CD4-positive, CD25-positive, alpha-beta regulatory T cell (primary cell): Measurements from ENCODE around the gene CCDC157. TPM values are rescaled to one million over a fixed set of nuclear protein-coding genes. Genes with fewer than 3 reads are reported as not detected.

Source experiments
- ATAC-seq, 2 donors: fragments of 150-1000 bp; cut with Tn5 transposase; one replicate each; pipeline ENCODE4 v1.10.0; 2021; ENCODE audit warnings: low read depth in 2 of 2, moderate number of reproducible peaks in 2 of 2, moderate library complexity in 1 of 2
- DNase-seq, 3 donors: peaks; one replicate each; pipeline versions ENCODE4 v3.0.0 to v3.0.0-alpha.2; 2012 to 2022; ENCODE audit warnings: mixed read lengths in 1 of 3
- H3K27ac ChIP-seq: one replicate; pipeline ENCODE4 v1.7.0; 2013; ENCODE audit warnings: mild to moderate bottlenecking, low read length; ENCODE audit not compliant: insufficient read depth, poor library complexity, severe bottlenecking
- H3K27me3 ChIP-seq: one replicate; pipeline ENCODE4 v1.7.0; 2013; ENCODE audit warnings: low read length; ENCODE audit not compliant: control insufficient read depth, insufficient read depth
- H3K36me3 ChIP-seq: one replicate; pipeline ENCODE4 v1.7.0; 2013; ENCODE audit warnings: mild to moderate bottlenecking, low read length, moderate library complexity; ENCODE audit not compliant: control insufficient read depth, insufficient read depth
- H3K4me1 ChIP-seq: 2 replicates; pipeline ENCODE4 v1.7.0; 2013; ENCODE audit warnings: mild to moderate bottlenecking, low read length; ENCODE audit not compliant: insufficient read depth, control insufficient read depth, poor library complexity, severe bottlenecking
- H3K4me3 ChIP-seq: one replicate; pipeline ENCODE4 v1.7.0; 2013; ENCODE audit warnings: low read depth, mild to moderate bottlenecking, low read length, moderate library complexity
- H3K9me3 ChIP-seq, 2 experiments: 1 replicate in 1 of 2; 2 replicates in 1 of 2; pipeline ENCODE4 v1.7.0; 2013; ENCODE audit warnings: low read length in 2 of 2, mild to moderate bottlenecking in 1 of 2, moderate library complexity in 1 of 2; ENCODE audit not compliant: control insufficient read depth in 2 of 2
- H3K27ac Mint-ChIP-seq, 3 donors: one replicate each; pipeline ENCODE4 v1.8.0; 2020 to 2022; ENCODE audit warnings: mild to moderate bottlenecking in 3 of 3, mixed read lengths in 3 of 3, moderate library complexity in 2 of 3
- H3K27me3 Mint-ChIP-seq: one replicate; pipeline ENCODE4 v1.8.0; 2022; ENCODE audit warnings: mild to moderate bottlenecking, mixed read lengths
- H3K36me3 Mint-ChIP-seq: one replicate; pipeline ENCODE4 v1.8.0; 2020; ENCODE audit warnings: mixed read lengths
- H3K4me1 Mint-ChIP-seq, 4 donors: one replicate each; pipeline ENCODE4 v1.8.0; 2020 to 2022; ENCODE audit warnings: mixed read lengths in 4 of 4, mild to moderate bottlenecking in 1 of 4
- H3K4me3 Mint-ChIP-seq, 4 donors: one replicate each; pipeline ENCODE4 v1.8.0; 2020 to 2022; ENCODE audit warnings: mild to moderate bottlenecking in 4 of 4, mixed read lengths in 4 of 4, moderate library complexity in 3 of 4
- H3K9me3 Mint-ChIP-seq, 7 donors: one replicate each; pipeline ENCODE4 v1.8.0; 2020 to 2022; ENCODE audit warnings: mixed read lengths in 7 of 7, mild to moderate bottlenecking in 3 of 7, moderate library complexity in 2 of 7
- polyA plus RNA-seq, 4 donors: library from polyadenylated mRNA; unstranded; fragments of 300-500 nt; fragmentation: Illumina TruSeq; gene quantifications; one replicate each; pipeline ENCODE4 v1.2.3, GENCODE V29; 2021
- total RNA-seq: library from RNA; stranded (reverse); gene quantifications from one replicate; pipeline ENCODE4 v1.2.3, GENCODE V29; 2022

Gene CCDC157
- total and polyA plus RNA-seq, 5 donors from 2014 or later: 1.3 to 7.1 (median 2.0) TPM

DNA sequence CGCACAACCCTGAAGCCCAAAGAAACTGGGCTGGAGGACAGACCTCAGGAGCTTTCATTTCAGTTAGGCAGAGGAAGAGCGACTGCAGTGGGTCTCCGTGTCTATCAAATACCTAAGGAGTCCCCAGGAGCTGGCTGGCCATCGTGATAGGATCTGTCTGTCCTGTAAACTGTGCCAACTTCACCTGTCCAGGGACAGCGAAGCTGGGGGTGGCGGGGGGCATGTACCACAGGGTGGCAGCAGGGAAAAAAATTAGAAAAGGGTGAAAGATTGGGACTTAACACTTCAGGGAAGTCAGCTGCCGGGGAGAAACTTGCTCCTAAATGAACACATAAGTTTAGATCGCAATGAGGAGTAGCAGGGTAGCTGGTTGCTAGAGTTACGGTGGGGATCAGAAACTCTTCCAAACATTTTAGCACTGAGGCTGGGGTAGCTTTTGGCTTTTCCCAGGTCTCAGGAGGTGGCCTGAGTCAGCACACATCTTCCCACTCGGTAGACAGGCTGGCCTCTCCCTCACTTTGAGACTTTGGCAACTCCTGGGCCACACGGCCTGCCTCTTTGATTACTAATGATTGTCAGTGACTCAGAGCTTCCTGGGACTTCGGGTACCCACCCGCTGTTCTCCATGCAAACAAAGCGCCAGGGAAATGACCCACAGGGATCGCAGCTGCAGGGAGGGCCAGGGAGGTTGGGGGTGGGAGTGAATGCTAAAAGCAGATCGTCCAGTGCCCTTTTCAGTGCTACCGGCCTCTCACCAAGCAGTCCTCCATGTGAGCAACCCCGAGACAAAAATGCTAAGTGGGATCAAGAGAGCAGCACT, 65.9 kb downstream of the CCDC157 start:
- ATAC-seq (no peak), DNase-seq (no peak)
- Histone ChIP-seq H3K27me3 (no peaks in the 10 kb centered on the region), H3K4me1 (peaks cover 46% of the 10 kb centered on the region), H3K4me3 (peak overlapping the region; percentile 69), H3K27ac (peak overlapping the region; percentile 95), H3K36me3 (peaks cover 4% of the 10 kb centered on the region), H3K9me3 (no peaks in the 10 kb centered on the region)
- peaks cover 15 to 59% (median 37%) of the 10 kb centered on the region in 4 donors for H3K4me1 Mint-ChIP-seq
- peak overlapping the region; percentile 95 to 99 (median 99) for H3K4me3 Mint-ChIP-seq
- H3K27me3 Mint-ChIP-seq: no peaks in the 10 kb centered on the region
- peaks cover 16% of the 10 kb centered on the region for H3K36me3 Mint-ChIP-seq
- H3K27ac Mint-ChIP-seq: peak overlapping the region; percentile 94 to 99 (median 99)
- H3K9me3 Mint-ChIP-seq: no peaks in the 10 kb centered on the region

DNA sequence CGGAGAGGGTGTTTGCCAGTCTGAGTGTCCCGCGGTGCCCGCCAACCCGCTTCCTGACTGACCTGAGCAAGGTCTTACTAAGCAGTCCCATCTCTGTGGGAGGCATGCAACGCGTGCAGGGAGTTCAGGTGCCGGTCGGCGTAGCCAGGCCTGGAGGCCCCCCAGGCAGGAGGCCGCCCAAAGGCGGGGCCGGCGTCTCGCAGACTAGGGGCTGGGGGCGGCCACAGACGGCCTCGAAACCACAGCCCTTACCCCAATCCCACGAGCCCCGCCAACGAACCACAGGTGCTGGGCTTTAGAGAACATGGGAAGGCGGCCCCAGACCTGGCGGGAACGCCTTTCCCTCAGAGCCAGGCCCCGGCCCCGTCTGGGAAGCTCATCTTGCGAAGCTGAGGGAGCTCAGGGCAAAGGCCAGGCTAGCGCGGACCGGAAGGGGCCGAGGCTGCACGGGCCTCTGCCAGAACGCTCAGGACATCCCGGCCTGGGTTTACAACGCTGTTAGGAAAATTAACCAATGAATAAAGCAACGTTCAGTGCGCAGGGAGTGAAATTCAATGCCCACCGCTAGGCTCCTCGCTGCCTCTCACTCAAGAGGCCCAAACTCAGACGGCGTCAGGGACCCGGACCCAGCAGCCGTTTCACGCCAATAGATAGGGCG, 66.6 kb downstream of the CCDC157 start:
- Mint-ChIP-seq H3K27me3 (no peaks in the 10 kb centered on the region), H3K9me3 (no peaks in the 10 kb centered on the region), H3K4me3 (peak overlapping the region; percentile 95 to 99 (median 99)), H3K27ac (peak overlapping the region; percentile 99), H3K36me3 (peaks cover 9% of the 10 kb centered on the region), H3K4me1 (peaks cover 15 to 60% (median 38%) of the 10 kb centered on the region in 4 donors)
- Histone ChIP-seq H3K4me3 (peak overlapping the region; percentile 83), H3K27me3 (no peaks in the 10 kb centered on the region), H3K9me3 (no peaks in the 10 kb centered on the region), H3K4me1 (peaks cover 46% of the 10 kb centered on the region), H3K27ac (peak overlapping the region; percentile 95), H3K36me3 (peaks cover 5% of the 10 kb centered on the region)
- ATAC-seq: no peak
- DNase-seq: peak in 1 of 3 donors; percentile 55

DNA sequence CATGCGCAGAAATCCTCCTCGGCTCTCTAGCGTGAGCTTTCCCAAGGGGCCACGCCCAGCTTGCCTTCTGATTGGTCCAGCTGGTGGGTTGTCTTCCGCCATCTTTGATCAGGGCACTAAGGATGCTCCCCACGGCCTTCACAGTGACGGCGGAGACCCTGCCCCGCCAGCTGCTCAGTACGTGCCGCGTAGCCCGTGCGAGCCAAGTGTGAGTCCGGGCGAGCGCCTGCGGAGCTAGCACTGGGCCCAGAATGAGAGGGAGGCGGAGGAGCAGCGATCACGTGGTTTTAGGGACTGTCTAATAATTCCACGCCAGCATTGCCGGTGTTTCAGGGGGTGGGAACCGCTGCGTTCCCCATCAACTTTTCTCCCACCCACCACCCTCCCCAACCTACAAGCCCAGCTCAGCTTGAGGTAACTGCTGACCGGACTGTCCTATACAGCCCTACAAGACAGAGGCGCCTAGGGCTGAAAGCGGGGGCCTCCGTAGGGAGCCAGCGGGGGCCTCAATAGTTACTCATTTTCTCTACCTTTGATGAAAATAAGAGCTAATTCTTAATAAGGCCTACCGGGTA, 67.2 kb downstream of the CCDC157 start:
- no peaks in the 10 kb centered on the region for H3K27me3 ChIP-seq
- Mint-ChIP-seq H3K4me3 (peak overlapping the region; percentile 95 to 99 (median 99)), H3K4me1 (peaks cover 15 to 60% (median 38%) of the 10 kb centered on the region in 4 donors), H3K27me3 (no peaks in the 10 kb centered on the region), H3K9me3 (no peaks in the 10 kb centered on the region), H3K36me3 (peaks cover 9% of the 10 kb centered on the region), H3K27ac (peak overlapping the region; percentile 99)
- ATAC-seq (peak; percentile 93 to 95), DNase-seq (peak; percentile 96 to 100 (median 98))
- peaks cover 46% of the 10 kb centered on the region for H3K4me1 ChIP-seq
- no peaks in the 10 kb centered on the region for H3K9me3 ChIP-seq
- peak overlapping the region; percentile 83 for H3K4me3 ChIP-seq
- H3K36me3 ChIP-seq: peaks cover 7% of the 10 kb centered on the region
- H3K27ac ChIP-seq: peak overlapping the region; percentile 95

DNA sequence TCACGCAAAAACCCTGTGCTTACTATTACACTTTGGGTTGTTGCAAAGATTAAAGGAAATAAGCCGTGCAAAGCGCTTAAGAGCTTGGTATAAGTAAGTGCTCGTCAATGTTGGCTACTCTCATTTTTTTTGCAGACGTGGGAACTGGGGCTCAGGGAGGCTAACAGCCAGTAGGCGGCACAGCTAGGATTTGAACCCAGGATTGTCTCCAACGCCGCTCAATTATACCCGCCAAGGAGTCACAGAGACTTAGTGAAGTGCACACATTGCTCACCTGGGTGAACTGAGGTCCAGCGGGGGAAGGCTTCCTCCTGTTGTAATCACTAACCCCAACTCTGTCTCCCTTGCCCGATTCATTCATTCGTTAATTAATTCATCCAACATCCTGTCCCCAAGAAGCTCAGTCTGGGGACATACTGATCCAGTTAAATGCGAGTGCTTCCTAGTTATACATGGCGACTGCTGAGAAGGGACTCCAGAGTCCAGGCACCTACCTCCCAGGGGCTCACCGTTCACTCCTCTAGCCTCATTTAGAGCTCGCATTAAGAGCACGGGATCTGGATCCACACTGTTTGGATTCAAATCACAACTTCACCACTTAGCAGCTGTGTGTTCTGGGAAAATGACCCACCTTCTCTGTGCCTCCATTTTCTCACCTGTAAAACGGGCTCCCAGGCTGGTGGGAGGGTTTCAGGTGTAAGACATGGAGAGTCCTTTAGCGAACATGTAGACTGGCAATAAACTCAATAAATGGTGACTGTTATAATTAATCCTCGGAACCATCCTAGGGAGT, 67.9 kb downstream of the CCDC157 start:
- Mint-ChIP-seq H3K36me3 (peaks cover 9% of the 10 kb centered on the region), H3K27me3 (no peaks in the 10 kb centered on the region), H3K27ac (peak overlapping the region in 2 of 3 donors; percentile 99), H3K9me3 (no peaks in the 10 kb centered on the region), H3K4me3 (peak overlapping the region; percentile 95 to 99 (median 99)), H3K4me1 (peaks cover 15 to 60% (median 38%) of the 10 kb centered on the region in 4 donors)
- no peak for ATAC-seq
- H3K27me3 ChIP-seq: no peaks in the 10 kb centered on the region
- peaks cover 46% of the 10 kb centered on the region for H3K4me1 ChIP-seq
- no peak for DNase-seq
- H3K36me3 ChIP-seq: peaks cover 7% of the 10 kb centered on the region
- H3K27ac ChIP-seq: peak overlapping the region; percentile 95
- no peaks in the 10 kb centered on the region for H3K9me3 ChIP-seq
- H3K4me3 ChIP-seq: peak overlapping the region; percentile 83

DNA sequence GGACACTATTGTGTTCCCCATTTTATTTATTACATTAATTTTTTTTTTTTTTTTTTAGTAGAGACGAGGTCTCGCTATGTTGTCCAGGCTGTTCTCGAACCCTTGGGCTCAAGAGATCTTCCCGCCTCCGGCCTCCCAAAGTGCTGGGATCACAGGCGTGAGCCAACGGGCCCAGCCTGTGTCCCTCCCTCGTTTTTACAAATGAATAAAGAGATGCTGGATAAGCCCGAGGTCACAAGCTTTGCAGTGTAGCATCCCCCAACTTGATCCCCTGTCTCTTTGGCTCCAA, 68.5 kb downstream of the CCDC157 start:
- peaks cover 15 to 63% (median 38%) of the 10 kb centered on the region in 4 donors for H3K4me1 Mint-ChIP-seq

DNA sequence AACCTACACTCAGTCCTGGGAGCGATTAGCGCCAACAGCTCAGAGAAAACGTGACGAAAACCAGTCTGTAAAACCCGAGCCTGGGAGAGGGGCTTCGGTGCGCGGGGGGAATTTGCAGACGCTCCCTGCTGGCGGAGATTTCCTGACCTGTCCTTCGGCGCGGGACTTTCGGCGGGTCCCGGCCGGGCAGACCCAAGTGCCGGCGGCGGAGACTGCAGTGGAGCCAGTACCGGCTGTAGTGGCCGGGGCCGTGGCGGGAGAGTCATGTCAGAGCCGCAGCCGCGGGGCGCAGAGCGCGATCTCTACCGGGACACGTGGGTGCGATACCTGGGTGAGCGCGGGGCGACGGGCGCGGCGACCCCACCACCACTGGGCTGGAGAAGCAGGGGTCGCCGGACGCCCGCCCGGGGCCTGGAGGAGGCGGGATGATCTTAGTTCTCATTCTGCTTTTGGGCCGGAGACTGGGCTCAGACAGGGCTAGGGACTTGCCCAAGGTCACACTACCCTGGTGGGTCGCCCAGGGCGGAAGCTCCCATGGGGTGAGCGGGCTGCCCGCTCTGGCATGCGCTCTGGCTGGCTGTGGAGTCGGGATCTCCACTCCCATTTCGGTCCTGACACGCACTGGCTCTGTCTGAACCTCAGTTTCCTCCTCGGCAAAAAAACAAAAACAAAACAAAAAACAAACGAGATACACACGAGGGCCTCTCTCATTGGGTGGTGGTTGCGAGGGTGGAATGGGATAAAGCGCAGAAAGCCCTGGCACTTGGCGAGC, 69.0 kb downstream of the CCDC157 start, which contains the start of gene MTFP1:
Gene MTFP1, plus strand, starts transcription at position 153 of the 772 bp plus-strand sequence. Its CDS starts 112 bp downstream, at position 265.
- no peaks in the 10 kb centered on the region for H3K27me3 ChIP-seq
- peak within 1 kb of the TSS; percentile 95 for H3K27ac ChIP-seq
- peak within 1 kb of the TSS; percentile 96 to 99 (median 99) for H3K4me3 Mint-ChIP-seq
- H3K27me3 Mint-ChIP-seq: no peaks in the 10 kb centered on the region
- ATAC-seq (no peak), DNase-seq (peak in 2 of 3 donors; percentile 33 to 65)
- peaks cover 46% of the 10 kb centered on the region for H3K4me1 ChIP-seq
- no peaks in the 10 kb centered on the region for H3K9me3 ChIP-seq
- H3K9me3 Mint-ChIP-seq: no peaks in the 10 kb centered on the region
- peaks cover 8% of the 10 kb centered on the region for H3K36me3 Mint-ChIP-seq
- peaks cover 7% of the 10 kb centered on the region for H3K36me3 ChIP-seq
- H3K27ac Mint-ChIP-seq: peak within 1 kb of the TSS; percentile 91 to 99 (median 99)
- peak within 1 kb of the TSS; percentile 83 for H3K4me3 ChIP-seq
- H3K4me1 Mint-ChIP-seq: peaks cover 11 to 63% (median 35%) of the 10 kb centered on the region in 4 donors

More for the DNA sequence above, 68.5 kb downstream of the CCDC157 start:
- Mint-ChIP-seq H3K27me3 (no peaks in the 10 kb centered on the region), H3K36me3 (peaks cover 13% of the 10 kb centered on the region), H3K27ac (peak overlapping the region; percentile 66 to 99 (median 98)), H3K9me3 (no peaks in the 10 kb centered on the region), H3K4me3 (peak overlapping the region; percentile 91 to 99 (median 95))
- Histone ChIP-seq H3K27me3 (no peaks in the 10 kb centered on the region), H3K4me1 (peaks cover 46% of the 10 kb centered on the region), H3K36me3 (peaks cover 7% of the 10 kb centered on the region), H3K4me3 (peak overlapping the region; percentile 83), H3K27ac (peak overlapping the region; percentile 95), H3K9me3 (no peaks in the 10 kb centered on the region)
- ATAC-seq: no peak
- DNase-seq: no peak
